GM18867 (cell line): ENCODE results near the gene THAP4.
"Not testable (repeated sequence)": the region's sequence is repeated elsewhere in the genome, so short reads cannot be mapped to it uniquely, and the experiment has no call there.

Experiments used
- ATAC-seq: cut with Tn5 transposase; IDR thresholded peaks from one replicate; pipeline ENCODE4 v1.9.1; 2021; ENCODE audit warnings: mild to moderate bottlenecking, moderate library complexity; ENCODE audit not compliant: unreplicated experiment

THAP4 gene

DNA sequence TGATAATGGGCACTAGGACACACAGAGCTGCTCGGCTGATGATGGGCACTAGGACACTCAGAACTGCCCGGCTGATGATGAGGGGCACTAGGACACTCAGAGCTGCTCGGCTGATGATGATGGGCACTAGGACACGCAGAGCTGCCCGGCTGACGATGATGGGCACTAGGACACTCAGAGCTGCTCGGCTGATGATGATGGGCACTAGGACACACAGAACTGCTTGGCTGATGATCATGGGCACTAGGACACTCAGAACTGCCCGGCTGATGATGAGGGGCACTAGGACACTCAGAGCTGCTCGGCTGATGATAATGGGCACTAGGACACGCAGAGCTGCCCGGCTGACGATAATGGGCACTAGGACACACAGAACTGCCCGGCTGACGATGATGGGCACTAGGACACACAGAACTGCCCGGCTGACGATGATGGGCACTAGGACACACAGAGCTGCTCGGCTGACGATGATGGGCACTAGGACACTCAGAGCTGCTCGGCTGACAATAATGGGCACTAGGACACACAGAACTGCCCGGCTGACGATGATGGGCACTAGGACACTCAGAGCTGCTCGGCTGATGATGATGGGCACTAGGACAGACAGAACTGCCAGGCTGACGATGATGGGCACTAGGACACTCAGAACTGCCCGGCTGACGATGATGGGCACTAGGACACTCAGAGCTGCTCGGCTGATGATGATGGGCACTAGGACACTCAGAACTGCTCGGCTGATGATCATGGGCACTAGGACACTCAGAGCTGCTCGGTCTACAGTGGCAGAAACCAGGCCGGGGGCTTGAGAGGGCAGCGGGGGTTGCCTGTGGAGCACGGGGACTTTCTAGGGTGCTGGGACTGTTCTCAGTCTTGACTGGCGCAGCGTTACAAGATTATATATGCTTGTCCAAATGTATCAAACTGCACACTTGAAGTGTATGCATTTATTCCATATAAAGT is 46.2 kb downstream of the THAP4 start:
- not testable (repeated sequence) for ATAC-seq

DNA sequence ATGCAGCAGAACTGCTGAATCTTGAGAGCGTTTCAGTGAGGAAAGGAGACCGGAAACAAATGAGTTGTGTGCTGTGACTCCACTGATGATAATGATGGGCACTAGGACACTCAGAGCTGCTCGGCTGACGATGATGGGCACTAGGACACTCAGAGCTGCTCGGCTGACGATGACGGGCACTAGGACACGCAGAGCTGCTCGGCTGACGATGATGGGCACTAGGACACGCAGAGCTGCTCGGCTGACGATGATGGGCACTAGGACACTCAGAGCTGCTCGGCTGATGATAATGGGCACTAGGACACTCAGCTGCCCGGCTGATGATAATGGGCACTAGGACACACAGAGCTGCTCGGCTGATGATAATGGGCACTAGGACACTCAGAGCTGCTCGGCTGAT is 47.1 kb downstream of the THAP4 start:
- ATAC-seq = not testable (repeated sequence)

DNA sequence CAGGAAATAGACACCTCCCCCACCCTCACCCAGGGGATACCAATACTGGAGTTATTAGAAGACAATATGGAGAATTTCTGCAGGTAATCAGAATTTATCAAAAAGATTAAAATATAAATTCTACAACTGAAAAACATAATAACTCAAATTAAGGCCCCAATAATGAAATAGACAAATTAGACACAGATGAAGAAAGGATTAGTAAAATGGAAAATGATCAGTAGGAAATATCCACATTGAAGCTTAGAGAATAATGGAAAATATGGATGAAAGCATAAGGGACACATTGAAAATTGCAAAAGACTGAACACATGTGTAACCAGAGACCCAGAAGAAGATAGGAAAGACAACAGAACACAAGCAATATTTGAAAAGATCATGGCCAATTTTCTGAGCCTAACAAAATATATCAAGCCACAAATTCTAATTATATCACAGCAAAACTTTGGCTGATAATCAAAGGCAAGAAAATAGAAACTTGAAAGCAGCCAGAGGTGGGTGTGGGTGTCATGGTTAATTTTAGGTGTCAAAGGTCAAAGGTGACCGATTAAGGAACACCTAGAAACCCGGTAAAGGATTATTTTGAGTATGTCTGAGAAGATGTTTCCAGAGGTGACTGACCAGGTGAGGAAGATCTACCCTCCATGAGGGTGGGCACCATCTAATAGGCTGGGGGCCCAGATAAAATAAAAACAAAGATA is 50.2 kb downstream of the THAP4 start:
- ATAC-seq = no peak

DNA sequence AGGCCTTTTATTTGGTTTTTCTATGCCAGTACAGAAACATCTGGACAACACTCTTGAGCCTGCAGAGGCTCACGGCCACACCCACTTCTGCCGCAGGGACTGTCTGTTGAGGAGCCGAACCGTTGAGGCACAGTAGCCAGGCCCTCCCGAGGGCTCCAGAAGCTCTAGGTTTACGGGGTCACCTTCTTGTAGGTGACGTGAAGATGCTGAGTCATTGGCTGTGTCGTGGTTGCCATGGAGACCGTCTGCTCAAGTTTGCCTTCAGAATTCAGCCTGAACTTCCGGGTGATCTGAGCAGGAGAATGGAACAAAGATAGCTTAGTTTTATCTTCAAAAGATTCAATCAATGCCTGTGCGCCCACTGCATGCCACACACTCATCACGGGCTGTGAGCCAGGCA is 52.5 kb downstream of the THAP4 start:
- ATAC-seq = no peak

DNA sequence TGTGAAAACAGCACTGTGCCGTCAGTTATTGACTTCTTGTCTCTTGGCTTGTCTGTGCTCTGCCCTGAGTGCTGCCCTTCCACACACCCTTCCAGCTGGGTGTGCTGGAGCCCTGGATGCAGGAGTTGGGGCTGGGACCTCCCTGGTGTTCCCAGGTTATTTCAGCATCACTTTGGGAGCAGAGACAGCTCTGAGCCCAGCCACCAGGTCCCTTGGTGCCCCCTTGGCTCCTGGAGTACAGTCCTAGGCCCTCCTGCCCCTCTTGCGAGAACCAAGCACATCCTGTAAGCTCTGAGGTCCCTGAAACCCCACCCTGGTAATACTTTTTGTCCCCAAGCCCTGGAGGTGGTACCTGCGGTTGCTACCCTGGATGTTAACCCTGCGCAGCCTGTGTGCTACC is 54.2 kb downstream of the THAP4 start:
- no peak for ATAC-seq

DNA sequence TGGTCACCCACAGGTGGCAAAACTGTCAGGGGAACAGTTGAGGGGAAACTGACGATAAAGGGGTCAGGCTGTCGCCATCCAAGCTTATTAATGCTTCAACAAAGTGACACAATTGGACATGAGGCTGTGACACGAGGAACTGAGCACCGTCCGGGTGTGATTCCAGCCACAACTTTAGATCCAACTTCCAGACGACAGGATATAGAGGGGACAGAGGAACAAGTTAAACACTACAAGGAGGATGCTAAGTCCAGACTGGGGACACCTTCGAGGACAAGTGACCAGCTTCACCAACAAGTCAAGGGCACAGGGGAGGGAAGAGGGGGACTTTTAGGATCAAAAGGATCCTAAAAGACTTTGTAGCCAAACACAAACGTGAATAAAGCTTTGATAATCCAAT is 54.6 kb downstream of the THAP4 start:
- ATAC-seq = no peak

DNA sequence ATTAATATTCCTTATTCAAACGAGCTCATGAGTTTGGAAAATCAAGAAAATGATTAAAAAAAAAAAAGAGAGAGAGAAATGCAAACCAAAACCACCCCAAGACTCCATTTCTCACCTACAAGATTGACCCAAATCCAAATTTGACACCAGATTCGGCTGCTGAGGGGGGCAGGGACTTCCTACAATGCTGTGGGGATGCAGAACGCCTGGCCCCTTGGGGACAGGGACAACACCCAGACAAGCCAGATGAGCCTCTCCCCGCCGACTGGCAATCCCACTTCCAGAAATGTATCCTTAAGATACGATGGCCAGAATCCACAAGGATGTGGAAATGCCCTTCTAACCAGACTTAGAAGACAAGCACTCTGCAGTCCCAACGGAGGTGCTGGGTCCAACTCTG is 57.7 kb downstream of the THAP4 start:
- no peak for ATAC-seq

DNA sequence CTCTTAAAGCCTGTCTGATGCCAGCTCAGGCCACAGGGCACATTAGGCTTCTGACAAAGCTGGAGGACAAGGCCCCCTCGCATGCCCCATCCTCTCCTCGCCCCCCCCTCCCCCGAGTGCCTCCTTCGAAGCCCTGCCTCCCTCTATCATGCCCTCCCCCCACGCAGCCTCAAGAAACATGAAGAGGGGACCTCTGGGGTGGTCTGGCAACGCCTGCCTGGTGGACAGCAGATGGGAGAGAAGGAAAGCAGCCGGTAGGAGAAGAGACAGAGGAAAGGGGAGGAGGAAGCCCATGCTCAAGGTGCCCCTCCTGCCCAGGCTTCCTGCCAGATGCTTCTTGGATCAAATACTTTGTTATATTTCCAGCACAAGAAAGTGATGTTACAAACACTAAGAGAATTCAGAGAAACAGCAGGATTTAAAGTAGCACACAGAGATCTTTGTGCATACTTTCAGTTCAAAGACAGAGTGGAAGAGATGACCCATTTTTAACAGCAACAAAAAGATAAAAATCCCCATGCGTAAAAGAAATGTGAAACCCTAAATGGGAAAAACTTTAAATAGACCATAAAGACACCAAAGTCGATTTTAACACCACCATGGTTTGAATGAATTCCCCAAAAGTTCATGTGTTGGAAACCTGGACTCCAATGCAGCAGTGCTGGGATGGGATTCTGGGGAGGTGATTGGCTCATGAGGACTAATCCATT is 59.4 kb downstream of the THAP4 start:
- no peak for ATAC-seq

DNA sequence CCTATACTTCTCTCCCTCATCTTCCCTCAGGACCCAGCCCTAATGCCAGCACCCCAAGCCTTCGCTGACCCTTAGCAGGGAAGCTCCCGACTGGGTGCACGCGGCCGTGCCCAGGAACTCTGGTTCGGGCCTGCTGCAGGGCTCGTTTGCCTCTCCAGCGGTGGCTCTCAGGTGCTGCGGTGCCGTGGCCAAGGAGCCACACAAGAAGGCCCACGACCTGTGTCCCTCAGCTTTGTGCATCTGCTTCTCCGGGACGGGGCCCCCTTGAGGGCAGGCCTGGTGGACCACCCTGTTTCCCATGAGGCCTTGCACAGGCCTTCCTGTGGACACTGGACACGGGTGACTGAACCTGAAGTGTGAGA is 60.7 kb downstream of the THAP4 start:
- ATAC-seq = no peak

DNA sequence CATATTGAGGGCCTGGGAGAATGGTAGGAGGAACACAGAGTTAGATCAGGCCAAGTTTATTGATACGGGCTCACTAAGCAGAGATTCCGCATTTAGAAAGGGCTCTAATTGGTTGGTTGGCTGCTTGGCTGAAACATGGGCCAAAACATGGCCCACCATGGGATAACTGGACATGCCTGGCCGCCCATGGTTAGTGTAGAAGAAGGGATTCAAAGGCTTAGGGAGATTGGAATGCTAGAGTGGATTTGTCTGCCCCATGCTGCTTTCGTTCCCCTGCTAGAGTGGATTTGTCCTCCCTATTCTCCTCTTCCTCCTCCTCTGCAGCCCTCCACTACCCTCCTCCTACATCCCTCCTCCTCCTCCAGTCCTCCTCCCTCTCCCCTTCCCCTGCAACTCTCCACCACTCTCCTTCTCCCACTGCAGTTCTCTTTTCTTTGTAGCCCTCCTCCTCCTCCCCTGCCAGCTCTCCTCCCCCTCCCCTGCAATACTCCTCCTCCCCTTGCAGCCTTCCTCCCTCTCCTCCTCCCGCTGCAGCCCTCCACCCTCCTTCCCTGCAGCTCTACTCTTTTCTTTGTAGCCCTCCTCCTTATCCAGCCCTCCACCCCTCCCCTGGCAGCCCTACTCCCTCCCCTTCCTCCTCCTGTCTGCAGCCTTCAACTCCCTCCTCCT is 61.2 kb downstream of the THAP4 start:
- ATAC-seq = no peak

DNA sequence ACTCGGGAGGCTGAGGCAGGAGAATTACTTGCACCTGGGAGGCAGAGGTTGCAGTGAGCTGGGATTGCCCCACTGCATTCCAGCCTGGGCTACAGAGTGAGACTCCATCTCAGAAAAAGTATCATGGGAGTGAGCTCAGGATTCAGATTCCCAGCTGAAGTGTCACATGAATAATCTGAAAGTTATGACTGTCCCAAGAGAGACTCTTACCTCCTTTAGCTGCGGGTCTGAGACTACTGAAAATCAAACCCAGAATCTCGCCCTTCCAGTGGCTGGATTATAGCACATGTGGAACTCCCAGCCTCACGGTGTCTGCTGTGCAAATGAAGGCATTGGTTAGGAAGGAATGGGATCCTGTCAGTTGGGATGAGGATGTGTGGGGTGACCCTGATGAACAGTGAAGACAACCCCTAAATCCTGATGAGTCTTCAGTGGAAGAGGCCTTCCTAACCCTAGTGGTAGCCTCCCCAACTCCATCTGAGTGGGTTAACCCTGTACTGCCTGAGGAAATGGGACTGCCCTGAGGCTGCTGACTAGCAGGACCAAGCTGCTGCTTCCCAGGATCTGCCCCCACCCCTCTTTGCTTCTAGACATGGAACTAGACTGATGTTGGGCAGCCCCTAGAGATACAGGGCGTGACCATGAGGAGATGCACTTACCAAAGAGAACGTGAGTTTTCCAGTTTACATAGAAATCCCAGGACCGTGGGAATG is 61.9 kb downstream of the THAP4 start:
- no peak for ATAC-seq

DNA sequence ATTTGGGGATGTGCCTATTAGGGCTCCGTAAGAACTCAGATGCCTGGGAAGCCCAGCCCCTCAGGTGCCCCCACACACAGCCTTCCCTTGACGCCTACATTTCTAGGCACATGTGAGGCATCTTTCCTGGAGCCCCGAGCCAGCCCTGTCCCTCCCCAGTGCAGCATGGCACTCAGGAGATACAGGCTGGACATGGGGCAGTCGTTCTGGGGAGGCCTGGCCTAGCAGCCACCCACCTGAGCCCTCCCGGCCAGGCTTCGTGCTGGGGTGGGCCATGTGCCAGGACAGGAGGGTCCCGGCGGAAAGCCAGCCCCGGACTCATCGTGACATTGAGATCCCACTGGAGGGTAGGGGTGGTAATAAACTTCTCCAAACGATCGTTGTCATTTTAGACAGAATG is 63.2 kb downstream of the THAP4 start:
- no peak for ATAC-seq

DNA sequence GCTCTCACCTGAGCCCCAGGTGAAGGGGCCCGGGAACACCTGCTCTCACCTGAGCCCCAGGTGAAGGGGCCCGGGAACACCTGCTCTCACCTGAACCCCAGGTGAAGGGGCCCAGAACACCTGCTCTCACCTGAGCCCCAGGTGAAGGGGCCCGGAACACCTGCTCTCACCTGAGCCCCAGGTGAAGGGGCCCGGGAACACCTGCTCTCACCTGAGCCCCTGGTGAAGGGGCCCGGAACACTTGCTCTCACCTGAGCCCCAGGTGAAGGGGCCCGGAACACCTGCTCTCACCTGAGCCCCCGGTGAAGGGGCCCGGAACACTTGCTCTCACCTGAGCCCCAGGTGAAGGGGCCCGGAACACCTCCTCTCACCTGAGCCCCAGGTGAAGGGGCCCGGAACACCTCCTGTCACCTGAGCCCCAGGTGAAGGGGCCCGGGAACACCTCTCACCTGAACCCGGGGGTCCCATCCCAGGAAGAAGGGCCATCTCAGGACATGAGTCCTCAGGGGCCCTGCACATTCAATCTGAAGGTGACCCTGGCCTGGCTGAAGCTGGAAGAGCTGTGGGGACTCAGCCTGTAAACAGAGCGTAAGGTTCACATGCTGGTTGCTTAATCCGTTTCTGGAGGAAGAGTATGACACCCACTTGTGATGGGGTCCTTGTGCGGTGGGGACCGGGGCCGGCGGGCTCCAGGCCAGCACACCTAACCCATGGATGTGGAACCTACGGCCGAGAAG is 63.9 kb downstream of the THAP4 start:
- ATAC-seq = not testable (repeated sequence)

DNA sequence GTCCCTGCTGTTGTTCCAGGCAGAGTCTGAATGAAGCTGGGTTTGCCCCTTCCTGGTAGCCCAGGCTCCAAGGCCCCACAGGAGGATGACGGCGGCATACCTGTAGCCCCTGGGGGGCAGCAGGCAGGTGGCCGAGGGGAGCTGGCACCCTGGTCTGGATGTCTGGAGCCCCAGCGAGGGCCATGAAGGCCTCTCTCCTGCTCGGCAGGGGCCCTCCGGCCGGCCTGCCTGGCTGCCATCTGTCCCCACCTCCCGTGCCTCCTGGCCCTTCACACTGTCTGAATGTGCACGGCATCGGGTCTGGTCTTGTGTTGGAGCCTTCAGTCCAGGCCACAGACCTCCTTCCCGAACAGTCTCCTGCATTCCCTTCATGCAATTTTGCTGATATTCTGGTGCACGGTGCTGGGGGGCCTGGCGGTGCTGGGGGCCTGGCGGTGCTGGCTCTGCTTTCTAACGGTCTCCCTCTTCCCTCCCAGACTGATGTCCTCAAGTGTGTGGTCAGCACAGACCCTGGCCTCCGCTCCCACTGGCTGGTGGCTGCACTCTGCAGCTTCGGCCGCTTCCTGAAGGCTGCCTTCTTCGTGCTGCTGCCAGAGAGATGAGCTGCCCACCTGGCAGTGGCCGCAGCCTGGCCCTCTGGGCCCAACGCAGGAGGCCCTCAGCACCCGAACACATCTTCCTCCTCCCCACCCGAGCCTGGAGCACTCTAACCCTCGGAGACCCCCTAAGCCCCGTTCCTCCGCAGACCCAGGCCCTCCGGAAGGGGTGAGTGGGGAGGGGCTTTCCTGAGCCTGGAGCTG is 64.9 kb downstream of the THAP4 start:
- ATAC-seq = no peak

DNA sequence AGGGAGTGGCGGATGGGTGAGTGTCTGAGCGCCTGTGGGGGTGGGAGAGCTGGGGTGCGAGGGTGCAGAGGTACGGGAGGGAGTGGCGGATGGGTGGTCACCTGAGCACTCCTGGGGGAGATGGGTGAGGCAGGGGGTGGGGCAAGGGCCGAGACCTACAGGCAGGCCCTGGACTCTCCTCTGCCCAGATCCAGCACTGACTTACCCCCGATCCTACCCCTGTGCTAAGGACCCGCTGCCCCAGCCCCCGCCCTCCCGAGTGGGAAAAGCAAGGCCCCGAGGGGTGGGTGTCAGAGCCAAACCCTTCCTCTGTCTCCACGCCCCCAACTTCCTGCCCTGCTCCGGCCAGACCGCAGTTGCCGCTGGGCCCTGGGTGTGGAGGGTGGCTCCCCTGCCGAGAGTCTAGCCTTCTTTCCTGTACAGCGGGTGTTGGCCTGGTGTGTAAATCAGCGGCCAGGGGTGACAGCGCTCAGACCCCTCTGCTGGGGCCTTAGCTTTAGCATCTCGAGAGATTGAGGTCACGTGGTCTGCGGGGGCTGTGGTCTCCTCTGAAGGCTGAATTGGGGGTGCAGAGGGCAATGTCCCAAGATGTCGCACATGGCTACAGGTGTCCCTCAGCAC is 65.9 kb downstream of the THAP4 start:
- no peak for ATAC-seq

DNA sequence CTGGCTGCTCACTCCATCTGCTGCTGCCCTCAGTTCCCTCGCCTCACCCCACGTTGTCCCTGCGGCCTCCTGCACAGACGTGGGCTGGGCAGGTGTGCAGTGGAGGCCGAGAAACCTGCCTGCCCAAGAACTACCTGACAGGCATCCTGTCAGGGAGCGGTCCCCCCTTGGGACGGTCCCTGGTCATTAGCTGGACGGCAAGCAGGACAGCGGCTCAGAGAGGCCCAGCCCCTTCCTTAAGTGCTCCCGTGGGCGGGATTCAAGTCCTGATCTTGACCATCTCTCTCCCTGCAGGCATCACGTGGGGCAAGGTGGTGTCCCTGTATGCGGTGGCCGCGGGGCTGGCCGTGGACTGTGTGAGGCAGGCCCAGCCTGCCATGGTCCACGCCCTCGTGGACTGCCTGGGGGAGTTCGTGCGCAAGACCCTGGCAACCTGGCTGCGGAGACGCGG is 67.1 kb downstream of the THAP4 start:
- no peak for ATAC-seq

DNA sequence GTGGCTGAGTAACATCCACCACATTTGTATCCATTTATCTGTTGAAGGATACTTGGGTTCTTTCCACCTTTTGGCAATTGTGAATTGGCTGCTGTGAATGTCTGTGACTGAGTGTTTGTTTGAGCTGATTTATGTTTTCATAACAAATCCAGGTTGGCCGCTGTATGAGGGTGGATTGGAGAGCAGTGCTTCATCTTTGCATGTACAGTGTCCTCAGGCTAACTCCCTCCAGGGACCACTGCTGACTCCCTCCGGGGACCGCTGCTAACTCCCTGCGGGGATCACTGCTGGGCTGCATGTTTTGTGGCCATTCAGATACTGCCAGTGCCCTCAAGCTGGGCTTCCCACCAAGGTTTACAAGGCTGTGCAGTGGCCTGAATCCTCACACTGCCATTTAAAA is 68.2 kb downstream of the THAP4 start:
- ATAC-seq = no peak

DNA sequence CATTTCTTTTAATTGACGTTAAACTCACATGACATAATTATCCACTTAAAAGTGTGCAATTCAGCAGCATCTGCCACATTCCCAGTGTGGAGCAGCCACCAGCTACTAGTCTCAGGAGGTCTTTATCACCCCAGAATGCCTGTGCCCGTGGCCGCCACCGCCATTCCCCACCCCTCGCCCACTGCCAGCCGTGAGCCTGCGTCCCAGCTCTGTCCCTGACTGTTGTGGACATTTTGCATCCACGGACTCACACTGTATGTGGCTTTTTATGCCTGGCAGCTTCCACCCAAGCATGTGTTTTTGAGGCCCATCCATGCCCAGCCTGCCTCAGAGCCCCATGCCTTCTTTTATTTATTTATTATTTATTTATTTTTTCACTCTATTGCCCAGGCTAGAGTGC is 69.2 kb downstream of the THAP4 start:
- ATAC-seq = no peak
